ENCODE measurements around the gene ZC2HC1B. TPM values are rescaled to one million over a fixed set of nuclear protein-coding genes. Genes with fewer than 3 reads are reported as not detected.

The ZC2HC1B gene
- total and polyA plus RNA-seq, 9 of the 15 experiments (the other 6 are each of a cell fraction or from before 2014, with no cell fraction given): not detected

GRCh38 chr6:143880412-143880811, 16.1 kb downstream of the ZC2HC1B start:
- BruUV-seq (replicated peaks): no TSS peak
- Histone ChIP-seq H3K36me3 (ENCODE audit: control insufficient read depth, insufficient read depth, low read length) (no peaks in the 10 kb centered on the region), H3K4me2 (ENCODE audit: insufficient read depth, low read length) (no peak overlapping the region), H3K9ac (ENCODE audit: insufficient read depth in 1 of 2, low read depth in 2 of 2, low read length in 2 of 2) (no peak overlapping the region), H4K20me1 (replicated peaks; ENCODE audit: control insufficient read depth, insufficient read depth, low read length) (no peaks in the 10 kb centered on the region), H3K27ac (ENCODE audit: extremely low read depth, low read depth, low read length) (no peak overlapping the region), H3K79me2 (ENCODE audit: control insufficient read depth, insufficient read depth, low read length) (no peaks in the 10 kb centered on the region), H3K9me1 (ENCODE audit: control insufficient read depth, insufficient read depth, low read length) (no peaks in the 10 kb centered on the region), H3K4me1 (replicated peaks in 1 of 2; ENCODE audit: control insufficient read depth in 2 of 2, insufficient read depth in 2 of 2, low read length in 2 of 2) (no peaks in the 10 kb centered on the region), H3K9me3 (replicated peaks; ENCODE audit: control insufficient read depth, insufficient read depth, low read depth, low read length) (peaks cover 4% of the 10 kb centered on the region; the same call in 1 of the 2 replicates), H2AFZ (ENCODE audit: low read depth, low read length) (no peak overlapping the region), H3K4me3 (no peak overlapping the region), H3K27me3 (ENCODE audit: control insufficient read depth in 2 of 2, insufficient read depth in 2 of 2, low read length in 2 of 2) (no peaks in the 10 kb centered on the region)
- no peak for TF ChIP-seq NR2C1 (IDR thresholded peaks at IDR 0.05)
- TF ChIP-seq NR2C1 (tag; IDR thresholded peaks at IDR 0.05): no peak
- TF ChIP-seq ZBTB40 (IDR thresholded peaks at IDR 0.05): peak; percentile 77
- no peak for TF ChIP-seq ZBTB40 (CRISPR knock-in tag; IDR thresholded peaks at IDR 0.05)
- no peak for TF ChIP-seq E2F1 (CRISPR knock-in tag; IDR thresholded peaks at IDR 0.05)
- intact Hi-C loops (cut with micrococcal nuclease) (no loop called here), in situ Hi-C loops (cut with MboI) (no loop called here)
- FAIRE-seq (no peak), ATAC-seq (no peak), DNase-seq (ENCODE audit: extremely low read depth in 1 of 4, low spot score in 3 of 4) (no peak)
- CTCF ChIA-PET (ENCODE audit: low intra/inter-chr PET ratio): no interaction called here
- 5% methylated on average over 2 of the region's 2 CpGs for WGBS (ENCODE audit: insufficient coverage, low coverage, missing lambda C conversion rate)
- POLR2A ChIA-PET: interaction anchor here (1.1 kb wide), 1 partner anchor 15 kb away, joined by 3 read pairs; no protein-coding TSS in a partner anchor

All from K562 (cell line).